HEK293T (cell line): ENCODE data around the gene HSD17B12.

Experiments
- CTCF ChIA-PET: fragments of 350-600 bp; formaldehyde crosslinking; extraction: SDS; loops from one replicate; lab custom pipeline; 2021; ENCODE audit warnings: antibody characterized with exemption, inconsistent platforms; lab: Yijun Ruan, JAX
- POLR2A ChIA-PET: fragments of 350-600 bp; formaldehyde crosslinking; extraction: SDS; loops from one replicate; lab custom pipeline; 2020; ENCODE audit warnings: antibody characterized with exemption, inconsistent platforms; lab: Yijun Ruan, JAX
- DNase-seq: peaks from one replicate; pipeline ENCODE4 v3.0.0; 2012; ENCODE audit warnings: mixed read lengths; ENCODE audit errors: extremely low spot score
- ARNT ChIP-seq: fragments of 450-650 bp; IDR thresholded peaks from 2 replicates; pipeline ENCODE4 v1.6.1; 2017; ENCODE audit warnings: mild to moderate bottlenecking
- BHLHE40 ChIP-seq: fragments of 450-650 bp; IDR thresholded peaks from 2 replicates; pipeline ENCODE4 v1.6.1; 2016; ENCODE audit warnings: mild to moderate bottlenecking, moderate library complexity, borderline replicate concordance
- CTBP1 ChIP-seq: fragments of 450-650 bp; IDR thresholded peaks from 2 replicates; pipeline ENCODE4 v1.6.1; 2016; ENCODE audit warnings: borderline replicate concordance
- ELF4 ChIP-seq: fragments of 450-650 bp; IDR thresholded peaks from 2 replicates; pipeline ENCODE4 v1.6.1; 2017; ENCODE audit warnings: antibody characterized with exemption
- FOXA1 ChIP-seq: fragments of 450-650 bp; IDR thresholded peaks from 2 replicates; pipeline ENCODE4 v1.6.1; 2016; ENCODE audit warnings: mild to moderate bottlenecking
- FOXK2 ChIP-seq: fragments of 450-650 bp; IDR thresholded peaks from 2 replicates; pipeline ENCODE4 v1.6.1; 2016; ENCODE audit warnings: mild to moderate bottlenecking
- FOXM1 ChIP-seq: fragments of 450-650 bp; IDR thresholded peaks from 2 replicates; pipeline ENCODE4 v1.6.1; 2017; ENCODE audit warnings: mild to moderate bottlenecking, borderline replicate concordance
- HDGF ChIP-seq: fragments of 450-650 bp; IDR thresholded peaks from 2 replicates; pipeline ENCODE4 v1.6.1; 2017; ENCODE audit warnings: antibody characterized with exemption, borderline replicate concordance
- L3MBTL2 ChIP-seq: fragments of 450-650 bp; conservative IDR thresholded peaks from 2 replicates; pipeline ENCODE4 v1.6.1; 2016; ENCODE audit warnings: mild to moderate bottlenecking
- LEF1 ChIP-seq: fragments of 450-650 bp; IDR thresholded peaks from 2 replicates; pipeline ENCODE4 v1.6.1; 2017; ENCODE audit warnings: mild to moderate bottlenecking, borderline replicate concordance
- NFRKB ChIP-seq: fragments of 450-650 bp; IDR thresholded peaks from 2 replicates; pipeline ENCODE4 v1.6.1; 2016; ENCODE audit warnings: mild to moderate bottlenecking, moderate library complexity
- PKNOX1 ChIP-seq: fragments of 450-650 bp; IDR thresholded peaks from 2 replicates; pipeline ENCODE4 v1.6.1; 2016
- SP1 ChIP-seq: fragments of 450-650 bp; IDR thresholded peaks from 2 replicates; pipeline ENCODE4 v1.6.1; 2017
- SUZ12 ChIP-seq: fragments of 450-650 bp; IDR thresholded peaks from 2 replicates; pipeline ENCODE4 v1.6.1; 2016; ENCODE audit warnings: mild to moderate bottlenecking
- TARDBP ChIP-seq: fragments of 450-650 bp; IDR thresholded peaks from 2 replicates; pipeline ENCODE4 v1.6.1; 2016
- ZNF384 ChIP-seq: fragments of 450-650 bp; IDR thresholded peaks from 2 replicates; pipeline ENCODE4 v1.6.1; 2016

Gene HSD17B12

GRCh38 chr11:43898574-43898973 is 218.0 kb downstream of the HSD17B12 start:
- DNase-seq = no peak
- ChIA-PET POLR2A (no interaction called here), CTCF (interaction anchor here (1.0 kb wide), 1 partner anchor 9 kb away, joined by 3 read pairs; no protein-coding TSS in a partner anchor)
- TF ChIP-seq FOXM1 (no peak), ELF4 (no peak), PKNOX1 (no peak), ARNT (no peak), TARDBP (no peak), BHLHE40 (no peak), ZNF384 (no peak), LEF1 (no peak), CTBP1 (no peak), SUZ12 (no peak), FOXA1 (no peak)

GRCh38 chr11:43899094-43899493 is 218.6 kb downstream of the HSD17B12 start:
- TF ChIP-seq FOXM1 (no peak), HDGF (no peak), PKNOX1 (no peak), BHLHE40 (no peak), SP1 (no peak), CTBP1 (no peak), L3MBTL2 (no peak), ELF4 (no peak), ZNF384 (no peak)
- POLR2A ChIA-PET = no interaction called here
- no peak for DNase-seq
- CTCF ChIA-PET = no interaction called here

- ChIA-PET POLR2A (no interaction called here), CTCF (no interaction called here)
- TF ChIP-seq SUZ12 (no peak), CTBP1 (no peak), LEF1 (no peak), FOXA1 (no peak), L3MBTL2 (no peak), FOXK2 (no peak)
- DNase-seq = no peak
These were observed 221.0 kb downstream of the HSD17B12 start for GRCh38 chr11:43901551-43901950.

DNA sequence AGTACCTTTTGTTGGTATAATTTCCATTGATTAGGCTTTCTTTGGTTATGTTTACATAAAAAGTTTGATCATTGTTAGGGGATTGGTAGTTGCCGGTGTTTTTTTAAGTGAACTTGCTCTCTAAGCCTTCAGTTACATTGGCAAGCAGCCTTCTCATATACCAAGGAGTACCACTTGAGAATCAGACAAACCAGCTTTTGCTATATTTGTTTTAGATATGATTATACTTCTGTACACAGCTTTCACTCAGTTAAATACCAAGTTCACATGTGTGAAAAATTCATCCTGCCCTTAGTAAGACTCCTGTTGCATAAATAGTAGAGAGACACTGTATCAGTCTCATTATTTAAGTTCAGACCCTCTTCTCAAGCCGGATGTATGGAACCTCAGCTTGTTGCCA is 222.5 kb downstream of the HSD17B12 start:
- no peak for DNase-seq
- POLR2A ChIA-PET = no interaction called here
- CTCF ChIA-PET = no interaction called here
- TF ChIP-seq NFRKB (no peak), BHLHE40 (no peak), SUZ12 (no peak), FOXA1 (no peak), TARDBP (no peak), FOXM1 (no peak), ZNF384 (no peak), L3MBTL2 (no peak), FOXK2 (no peak), ELF4 (no peak)

- TF ChIP-seq SP1 (no peak), BHLHE40 (no peak), SUZ12 (no peak), ARNT (no peak), HDGF (no peak), ELF4 (no peak), FOXM1 (no peak), NFRKB (no peak), LEF1 (no peak), PKNOX1 (no peak), FOXK2 (no peak), CTBP1 (no peak), ZNF384 (no peak)
- no peak for DNase-seq
- ChIA-PET CTCF (no interaction called here), POLR2A (no interaction called here)
These were observed 223.4 kb downstream of the HSD17B12 start for GRCh38 chr11:43903969-43904368.

DNA sequence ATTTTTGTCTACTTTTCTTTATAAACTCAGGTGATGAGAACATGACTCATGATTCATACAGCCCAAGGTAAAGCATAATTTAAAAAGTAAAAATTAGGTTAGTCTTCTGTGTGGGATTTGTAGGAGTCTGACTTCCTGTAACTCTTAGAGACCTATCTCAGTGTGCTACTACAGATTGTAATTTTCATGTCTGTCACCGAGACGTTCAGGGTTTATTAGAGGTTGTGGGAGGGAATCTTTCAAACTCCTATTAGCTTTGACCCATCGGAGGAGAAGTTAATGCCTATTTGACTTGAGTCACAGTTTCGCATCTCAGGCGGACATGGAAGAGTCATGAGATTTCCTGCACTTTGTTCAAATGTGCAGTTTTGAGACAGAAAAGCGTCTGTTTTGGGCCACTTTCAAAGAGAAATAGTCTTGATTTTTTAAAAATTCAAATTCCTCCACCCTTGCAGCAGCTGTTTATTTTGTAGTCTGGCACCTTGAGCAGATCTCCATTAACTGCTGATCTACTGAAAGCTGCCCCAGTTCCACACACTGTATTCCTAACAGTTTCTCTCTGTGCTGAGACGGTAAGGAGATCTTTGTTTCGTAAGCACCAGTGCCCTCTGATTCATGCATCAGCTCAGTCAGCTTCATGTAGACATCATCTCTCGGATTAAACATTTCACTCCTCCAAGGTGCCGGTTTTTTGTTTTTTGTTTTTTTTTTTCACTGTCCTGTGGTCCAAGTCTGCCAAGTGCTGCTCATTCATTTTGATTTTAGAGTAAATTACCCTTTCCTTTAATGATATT is 224.4 kb downstream of the HSD17B12 start:
- POLR2A ChIA-PET = no interaction called here
- CTCF ChIA-PET = no interaction called here
- TF ChIP-seq TARDBP (no peak), FOXA1 (no peak), SP1 (no peak), FOXK2 (no peak), LEF1 (no peak), HDGF (no peak), SUZ12 (no peak), ARNT (no peak), ZNF384 (no peak), L3MBTL2 (no peak), BHLHE40 (no peak), FOXM1 (no peak), NFRKB (no peak), ELF4 (no peak), PKNOX1 (no peak), CTBP1 (no peak)
- DNase-seq = no peak
